HG03442 (cell line): ENCODE measurements around the gene CLPSL2.
"Not testable (repeated sequence)": the region's sequence is repeated elsewhere in the genome, so short reads cannot be mapped to it uniquely, and the experiment has no call there.

Source experiments
- ATAC-seq: cut with Tn5 transposase; IDR thresholded peaks from one replicate; pipeline ENCODE4 v1.9.1; 2021; ENCODE audit warnings: mild to moderate bottlenecking, moderate library complexity; ENCODE audit not compliant: unreplicated experiment

The CLPSL2 gene, protein sequence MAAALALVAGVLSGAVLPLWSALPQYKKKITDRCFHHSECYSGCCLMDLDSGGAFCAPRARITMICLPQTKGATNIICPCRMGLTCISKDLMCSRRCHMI

DNA sequence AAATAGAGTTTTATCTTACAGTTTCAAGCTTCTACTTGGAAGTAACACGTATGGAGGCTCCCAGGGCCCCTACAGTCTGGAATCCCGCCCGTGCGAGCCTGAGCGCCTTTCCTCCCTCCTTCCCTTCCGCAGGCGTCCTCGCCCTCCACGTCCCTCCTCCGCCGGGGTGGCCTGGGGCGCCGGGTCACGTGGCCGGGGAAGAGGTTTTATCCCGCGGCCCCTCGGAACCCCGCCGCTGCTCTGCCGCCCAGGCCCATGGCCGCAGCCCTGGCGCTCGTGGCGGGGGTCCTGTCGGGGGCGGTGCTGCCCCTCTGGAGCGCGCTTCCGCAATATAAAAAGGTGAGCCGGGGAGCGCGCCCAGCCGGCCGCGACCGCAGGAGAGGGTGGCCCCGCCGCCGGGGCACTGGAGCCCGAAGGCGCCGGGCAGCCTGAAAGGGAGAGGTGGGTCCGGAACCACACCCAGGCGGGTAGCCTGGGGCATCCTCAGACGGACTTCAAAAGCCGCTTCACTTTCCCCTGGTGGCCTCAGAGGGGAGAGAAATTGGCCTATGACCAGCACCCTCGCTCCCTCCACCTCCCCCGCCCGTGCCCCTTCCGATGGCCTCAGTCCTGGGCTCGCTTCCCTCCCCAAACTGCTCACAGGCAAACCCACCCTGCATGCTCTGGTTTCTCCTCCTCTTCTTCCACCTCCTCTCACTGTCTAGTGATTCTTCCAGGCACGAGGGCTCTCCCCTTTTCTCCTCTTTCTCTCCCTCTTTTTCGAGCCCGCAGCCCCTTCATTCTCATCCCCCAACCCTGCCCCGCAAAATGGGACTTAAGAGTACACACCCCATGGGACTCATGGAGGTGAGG, at the start of gene CLPSL2:
Gene CLPSL2, plus strand, starts transcription at position 235 of the 852 bp plus-strand sequence. Its CDS starts 21 bp downstream, at position 256.
- ATAC-seq, result no peak

DNA sequence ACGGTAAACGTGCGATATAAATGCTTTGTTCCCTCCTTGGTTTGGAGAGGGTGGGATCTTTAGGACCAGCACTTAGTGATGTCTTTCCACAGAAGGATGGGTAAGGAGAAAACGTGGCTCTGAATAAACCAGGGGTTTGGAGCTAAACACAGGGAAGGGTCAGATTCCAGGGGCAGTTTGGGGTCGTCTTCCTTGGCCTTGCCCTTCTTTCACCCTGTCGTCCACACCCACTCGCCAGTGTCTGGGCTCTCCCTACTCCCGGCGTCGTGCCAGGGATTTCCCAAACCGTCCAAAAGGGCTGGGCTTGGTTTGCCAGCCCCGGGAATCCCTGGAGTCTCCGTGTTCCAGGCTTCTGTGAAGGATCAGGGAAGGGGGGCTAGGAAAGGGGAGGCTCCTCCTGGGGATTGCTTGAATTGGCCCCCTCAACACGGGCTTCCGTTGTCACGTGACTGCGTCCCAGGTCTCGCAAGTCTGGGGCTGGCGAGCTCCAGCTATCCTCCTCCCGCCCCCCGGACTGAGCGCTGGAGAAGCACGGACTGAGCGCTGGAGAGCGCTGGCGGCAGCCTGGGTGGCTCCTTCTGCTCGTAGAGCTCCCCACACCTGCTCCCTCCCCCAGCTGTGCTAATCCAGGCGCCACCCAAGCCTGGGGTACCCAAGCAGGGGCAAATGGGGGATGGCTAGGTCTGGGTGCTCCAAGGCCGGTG, 49.0 kb upstream of the CLPSL2 start:
- ATAC-seq, result no peak

DNA sequence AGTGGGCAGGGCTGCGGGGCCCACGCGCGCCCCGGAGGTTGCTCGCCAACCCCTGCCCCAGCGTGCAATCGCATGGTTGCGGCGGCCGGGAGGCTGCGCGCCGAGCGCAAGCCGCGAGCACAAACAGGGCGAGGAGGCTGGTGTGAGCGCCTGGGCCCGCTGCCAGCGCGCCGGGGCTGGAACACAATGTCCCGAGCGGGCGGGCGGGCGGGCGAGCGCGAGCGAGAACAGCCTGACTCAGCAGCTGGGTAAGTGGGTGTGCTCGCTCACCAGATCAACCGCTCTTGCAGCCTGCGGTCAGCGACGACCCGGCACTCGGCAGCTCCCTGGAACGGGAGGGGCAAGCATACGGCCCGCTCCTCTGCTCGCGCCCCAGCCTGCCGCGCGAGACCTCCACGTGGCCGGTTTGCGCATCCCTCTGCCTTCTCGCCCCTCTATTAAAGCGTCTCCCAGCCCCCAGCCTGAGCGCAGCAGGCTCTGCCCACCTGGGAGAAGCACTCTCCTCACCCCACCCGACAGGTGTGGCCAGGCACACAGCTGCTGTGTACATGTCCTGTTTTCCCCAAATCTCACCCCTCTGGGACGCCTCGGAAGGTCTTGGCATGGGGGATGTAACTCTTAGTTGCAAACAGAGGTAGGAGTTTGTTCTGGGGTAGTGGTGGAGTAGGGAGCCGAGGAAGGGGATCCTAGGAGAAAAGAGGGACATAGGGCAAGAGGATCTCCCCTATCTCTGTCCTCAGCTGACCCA, 48.3 kb upstream of the CLPSL2 start:
- peak; percentile 33 for ATAC-seq

DNA sequence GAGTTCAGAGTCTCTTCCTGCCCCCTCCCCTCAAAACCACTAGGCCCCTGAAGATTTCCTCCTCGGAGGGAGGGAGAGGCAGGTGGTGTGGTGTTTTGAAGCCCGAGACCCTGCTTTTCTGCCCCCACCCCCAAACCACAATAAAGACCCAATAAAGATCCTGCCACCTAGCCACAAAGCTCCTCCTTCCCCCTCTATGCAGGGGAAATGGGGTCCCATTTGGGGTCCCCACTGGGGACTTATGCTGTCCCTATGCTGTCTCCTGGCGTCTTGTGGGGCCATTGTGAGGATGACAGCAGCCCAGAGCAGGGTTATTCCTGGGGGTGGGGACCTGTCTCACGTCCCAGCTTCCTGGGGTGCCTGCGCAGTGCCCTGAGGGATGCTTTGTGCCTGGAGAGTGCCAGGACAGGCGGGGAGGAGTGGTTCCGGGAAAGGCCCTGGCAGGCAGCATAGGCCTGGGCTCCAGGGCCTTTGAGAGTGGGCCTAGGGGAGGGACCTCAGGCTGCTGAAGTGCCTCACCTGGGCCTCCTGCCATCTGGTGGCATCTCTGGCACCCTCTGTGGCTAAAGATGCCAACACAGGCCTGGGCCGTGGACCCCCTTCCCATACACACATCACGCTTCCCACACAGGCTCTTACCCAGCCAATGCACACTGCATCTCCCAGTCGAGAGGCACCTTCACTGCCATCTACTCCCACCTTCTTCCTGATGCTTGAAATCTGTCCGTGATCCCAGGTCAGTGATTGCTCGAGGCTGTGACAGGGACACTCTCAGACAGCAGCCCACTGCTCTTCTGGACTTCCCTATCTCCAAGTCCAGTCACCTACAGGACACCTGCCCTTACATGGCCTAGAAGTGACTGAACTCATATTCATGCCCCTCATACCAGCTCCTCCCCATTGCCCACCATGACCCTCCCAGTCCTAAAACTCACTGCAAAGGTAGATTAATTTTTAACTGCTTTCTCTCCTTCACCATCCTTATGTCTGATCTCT, 47.4 kb upstream of the CLPSL2 start:
- no peak for ATAC-seq

DNA sequence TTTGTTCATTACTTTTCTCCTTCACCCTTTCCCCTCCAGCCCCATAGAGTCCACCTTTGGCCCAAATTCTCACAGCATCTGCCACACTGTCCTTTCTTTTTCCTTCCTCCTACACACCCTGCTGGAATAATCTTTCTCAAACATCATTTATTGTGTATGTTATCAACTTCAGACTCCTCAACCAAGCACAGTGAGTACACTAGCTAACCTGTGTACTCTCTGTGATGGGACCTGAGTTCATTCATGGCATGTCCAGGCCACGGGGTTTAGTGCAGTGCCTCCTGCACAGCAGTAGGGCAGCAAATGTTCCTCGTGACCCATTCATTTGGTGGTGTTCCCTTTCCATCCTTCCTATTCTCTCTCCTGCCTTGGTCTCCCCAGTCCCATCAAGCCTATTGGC, 46.7 kb upstream of the CLPSL2 start:
- ATAC-seq, result no peak

DNA sequence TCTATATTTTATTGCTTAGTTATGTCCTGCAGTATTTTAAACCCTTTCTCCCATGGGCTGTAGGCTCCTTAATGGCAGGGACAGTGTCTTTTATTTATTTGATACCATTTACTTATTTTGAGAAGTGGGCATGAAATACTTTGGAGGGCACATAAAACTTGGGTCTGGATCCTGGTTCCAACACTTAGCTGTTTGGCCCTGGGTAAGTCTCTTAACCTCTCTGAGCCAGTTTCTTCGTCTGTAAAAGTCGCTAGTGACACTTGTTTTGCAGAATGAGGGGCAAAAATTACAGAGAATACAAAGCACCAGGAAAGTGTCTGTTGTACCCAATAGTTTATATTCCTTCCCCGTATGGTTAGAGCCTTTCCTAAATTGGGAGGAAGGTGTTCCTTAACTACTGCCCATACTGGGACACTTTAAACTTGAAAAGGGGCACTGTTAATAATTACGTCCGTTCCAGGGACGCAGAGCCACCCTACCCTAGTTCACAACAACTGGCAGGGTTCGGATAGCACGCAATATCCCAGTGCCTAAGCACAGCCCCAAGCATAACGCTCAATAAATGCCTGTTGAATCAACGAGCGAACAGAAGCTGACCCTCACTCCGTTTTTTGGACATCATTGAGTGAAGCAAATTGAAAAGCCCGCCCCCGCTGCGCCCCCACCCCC, 45.5 kb upstream of the CLPSL2 start:
- no peak for ATAC-seq

DNA sequence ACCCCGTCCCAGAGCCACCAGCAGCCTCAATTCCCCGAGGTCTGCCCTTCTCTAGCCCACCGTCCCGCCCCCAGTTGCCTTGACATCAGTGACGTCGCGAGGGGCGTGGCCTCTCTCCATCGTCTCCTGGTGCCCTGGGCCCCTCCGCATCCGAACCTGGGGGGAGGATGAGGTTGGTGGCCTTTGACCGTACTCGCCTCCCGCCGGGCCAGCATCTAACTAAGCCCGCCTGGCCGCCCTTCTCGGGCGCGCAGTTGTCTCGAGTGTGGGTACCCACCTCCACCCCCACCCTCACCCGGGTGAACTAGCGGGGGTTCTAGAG, 45.0 kb upstream of the CLPSL2 start:
- ATAC-seq, result peak; percentile 50

DNA sequence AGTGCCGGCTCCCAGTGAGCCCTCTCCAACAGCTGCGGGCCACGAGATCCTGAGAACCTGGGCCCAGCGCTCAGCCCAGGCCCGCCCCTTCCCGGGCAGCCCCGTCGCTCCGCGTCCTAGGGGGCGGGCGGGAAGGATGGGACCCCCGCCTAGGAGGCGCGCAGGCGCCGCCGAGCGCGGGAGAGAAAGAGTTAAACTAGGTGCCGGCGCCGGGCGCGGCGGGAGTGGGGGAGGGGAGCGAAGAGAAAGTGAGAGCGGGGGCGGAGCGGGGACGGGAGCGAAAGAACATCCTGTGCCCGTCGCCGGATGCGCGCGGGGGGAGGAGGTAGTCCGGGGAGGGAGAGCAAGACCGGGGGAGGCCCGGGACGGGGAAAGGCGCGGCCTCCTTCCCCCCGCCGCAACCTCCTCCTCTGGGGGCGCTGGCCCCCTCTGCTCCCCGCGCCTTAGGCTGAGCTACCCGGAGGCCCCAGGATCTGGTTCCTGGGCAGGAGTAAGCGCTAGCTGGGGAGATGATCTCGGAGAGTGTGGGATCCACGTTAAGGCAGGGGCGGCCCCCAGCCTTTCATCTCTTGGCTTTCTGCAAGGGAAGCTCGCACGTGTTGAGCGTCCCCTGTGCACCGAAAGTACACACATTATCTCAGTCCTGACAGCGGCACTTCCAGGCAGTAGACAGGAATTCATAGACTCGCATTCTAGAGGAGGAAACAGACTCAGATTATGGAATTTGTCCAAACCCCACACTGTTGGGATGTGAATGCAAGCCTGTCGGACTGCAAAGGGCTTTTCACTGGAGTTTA, 44.5 kb upstream of the CLPSL2 start:
- ATAC-seq, result peak; percentile 34

DNA sequence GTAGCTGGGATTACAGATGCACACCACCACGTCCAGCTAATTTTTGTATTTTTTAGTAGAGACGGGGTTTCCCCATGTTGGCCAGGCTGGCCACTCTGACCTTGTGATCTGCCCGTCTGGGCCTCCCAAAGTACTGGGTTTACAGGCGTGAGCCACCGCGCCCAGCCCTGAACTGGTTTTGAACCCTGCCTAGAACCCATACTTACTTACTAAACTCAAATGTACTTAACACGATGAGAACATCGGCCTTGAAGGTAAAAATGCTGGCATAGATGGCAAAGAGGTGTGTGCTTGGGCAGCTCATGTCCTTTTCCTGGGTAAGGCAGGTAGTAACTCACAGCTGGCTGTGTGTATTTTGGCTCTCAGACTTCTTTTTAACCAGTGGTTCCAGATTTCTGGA, 42.8 kb upstream of the CLPSL2 start:
- no peak for ATAC-seq

DNA sequence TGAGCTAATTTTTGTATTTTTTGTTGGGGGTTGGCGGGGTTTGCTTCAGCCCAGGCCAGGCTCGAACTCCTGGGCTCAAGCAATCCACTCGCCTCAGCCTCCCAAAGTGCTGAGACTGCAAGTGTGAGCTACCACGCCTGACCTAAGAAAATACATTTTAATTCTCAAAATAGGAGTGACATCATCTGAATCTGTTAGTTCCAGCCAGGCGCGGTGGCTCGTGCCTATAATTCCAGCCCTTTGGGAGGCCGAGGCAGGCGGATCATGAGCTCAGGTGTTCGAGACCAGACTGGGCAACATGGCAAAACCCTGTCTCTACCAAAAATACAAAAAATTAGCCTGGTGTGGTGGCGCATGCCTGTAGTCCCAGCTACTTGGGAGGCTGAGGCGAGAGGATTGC, 42.1 kb upstream of the CLPSL2 start:
- not testable (repeated sequence) for ATAC-seq

DNA sequence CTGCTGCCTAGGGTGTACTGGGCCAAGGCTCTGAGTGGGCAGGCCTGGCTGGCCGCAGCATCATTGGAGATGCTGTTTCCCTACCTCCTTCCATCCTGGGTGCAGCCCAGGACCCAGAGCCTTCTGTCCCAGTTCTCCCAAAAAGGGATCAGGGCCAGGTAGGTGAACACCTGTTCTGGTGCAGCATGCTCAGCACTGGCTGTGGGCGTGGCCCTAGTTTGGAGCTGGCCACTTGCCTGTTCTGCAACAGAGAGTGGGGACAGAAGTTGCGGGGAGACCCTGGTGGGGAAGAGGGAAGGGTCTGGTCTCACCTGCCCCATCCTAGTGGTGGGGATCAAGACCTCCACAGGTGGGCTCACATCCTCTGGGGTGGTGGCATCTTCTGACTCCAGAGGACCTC, 40.9 kb upstream of the CLPSL2 start:
- ATAC-seq, result no peak

DNA sequence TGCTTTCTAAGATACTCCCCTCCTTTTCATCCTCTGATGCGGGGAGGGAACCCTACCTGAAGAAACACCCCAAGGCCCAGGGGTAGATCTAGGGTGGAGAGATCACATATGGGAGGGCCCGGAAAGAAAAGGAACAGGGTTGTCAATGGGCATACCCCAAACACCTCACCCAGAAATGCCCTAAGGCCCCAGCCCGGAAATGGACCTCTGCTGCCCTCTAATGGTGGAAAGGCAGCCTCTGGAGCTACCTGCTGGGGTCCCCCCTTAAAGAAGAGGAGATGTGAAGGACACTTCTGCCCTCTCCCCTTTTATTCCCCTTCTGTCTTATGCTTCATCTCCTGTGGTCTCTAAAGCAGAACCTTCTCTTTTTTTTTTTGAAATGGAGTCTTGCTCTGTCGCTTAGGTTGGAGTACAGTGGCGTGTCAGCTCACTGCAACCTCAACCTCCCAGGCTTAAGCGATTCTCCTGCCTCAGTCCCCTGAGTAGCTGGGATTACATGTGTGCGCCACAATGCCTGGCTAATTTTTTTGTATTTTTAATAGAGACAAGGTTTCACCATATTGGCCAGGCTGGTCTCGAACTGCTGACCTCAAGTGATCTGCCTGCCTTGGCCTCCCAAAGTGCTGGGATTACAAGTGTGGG, 40.0 kb upstream of the CLPSL2 start:
- ATAC-seq, result no peak

DNA sequence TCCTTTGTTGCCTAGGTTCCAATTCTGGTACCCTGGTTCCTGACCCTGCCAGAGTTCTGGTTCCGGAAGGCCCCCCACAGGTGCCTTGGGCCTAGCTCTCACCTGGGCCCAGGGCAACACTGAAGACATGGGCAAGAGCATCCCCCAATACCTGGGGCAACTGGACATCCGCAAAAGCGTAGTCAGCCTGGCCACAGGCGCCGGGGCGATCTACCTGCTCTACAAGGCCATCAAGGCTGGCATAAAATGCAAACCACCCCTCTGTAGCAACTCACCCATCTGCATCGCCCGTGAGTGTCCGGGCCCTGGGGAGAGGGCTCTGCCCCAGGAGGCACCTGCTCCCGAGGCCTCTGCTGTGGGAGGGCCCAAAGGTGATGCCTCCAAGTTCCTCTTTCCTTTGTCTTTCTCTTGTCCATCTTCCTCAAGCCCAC, 39.4 kb upstream of the CLPSL2 start, which contains the start of gene ARMC12:
Gene ARMC12, plus strand, starts transcription at position 51 of the 431 bp plus-strand sequence. Its CDS starts 77 bp downstream, at position 128.
- no peak for ATAC-seq

DNA sequence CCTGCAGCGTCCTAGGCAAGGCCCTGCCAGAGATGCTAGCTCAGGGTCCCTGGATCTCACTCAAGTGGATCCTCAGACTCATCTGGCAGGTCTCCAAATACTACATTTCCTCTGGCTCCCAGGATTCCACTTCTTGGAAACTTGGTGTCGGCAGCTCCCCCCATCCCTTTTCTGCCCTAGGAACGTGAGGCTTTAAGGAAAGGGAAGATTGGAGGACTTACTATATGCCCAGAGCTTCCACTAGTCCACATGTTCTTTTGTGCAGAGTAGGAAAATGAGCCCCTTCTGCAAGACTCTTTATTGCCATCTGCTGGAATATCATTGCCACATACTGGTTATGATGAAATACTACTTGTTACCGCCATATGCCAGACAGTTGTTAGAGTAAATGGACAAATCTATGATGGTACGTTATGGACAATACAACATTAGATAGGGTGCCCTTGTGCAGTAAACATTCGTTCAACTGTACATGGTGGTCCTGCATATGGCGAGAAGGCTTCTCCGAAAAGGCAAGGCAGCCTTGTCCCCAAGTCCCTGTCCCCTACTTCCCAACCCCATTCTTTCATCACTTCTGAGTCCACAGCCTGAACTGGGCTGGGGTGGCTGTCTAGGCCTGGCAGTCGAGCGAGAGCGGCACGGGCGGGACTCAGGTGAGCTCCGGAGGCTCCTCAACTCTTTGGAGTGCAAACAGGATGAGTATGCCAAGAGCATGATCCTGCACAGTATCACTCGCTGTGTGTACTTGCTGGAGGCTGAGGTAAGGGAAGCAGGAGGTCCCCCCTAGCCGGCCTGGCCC, 38.8 kb upstream of the CLPSL2 start:
- no peak for ATAC-seq

DNA sequence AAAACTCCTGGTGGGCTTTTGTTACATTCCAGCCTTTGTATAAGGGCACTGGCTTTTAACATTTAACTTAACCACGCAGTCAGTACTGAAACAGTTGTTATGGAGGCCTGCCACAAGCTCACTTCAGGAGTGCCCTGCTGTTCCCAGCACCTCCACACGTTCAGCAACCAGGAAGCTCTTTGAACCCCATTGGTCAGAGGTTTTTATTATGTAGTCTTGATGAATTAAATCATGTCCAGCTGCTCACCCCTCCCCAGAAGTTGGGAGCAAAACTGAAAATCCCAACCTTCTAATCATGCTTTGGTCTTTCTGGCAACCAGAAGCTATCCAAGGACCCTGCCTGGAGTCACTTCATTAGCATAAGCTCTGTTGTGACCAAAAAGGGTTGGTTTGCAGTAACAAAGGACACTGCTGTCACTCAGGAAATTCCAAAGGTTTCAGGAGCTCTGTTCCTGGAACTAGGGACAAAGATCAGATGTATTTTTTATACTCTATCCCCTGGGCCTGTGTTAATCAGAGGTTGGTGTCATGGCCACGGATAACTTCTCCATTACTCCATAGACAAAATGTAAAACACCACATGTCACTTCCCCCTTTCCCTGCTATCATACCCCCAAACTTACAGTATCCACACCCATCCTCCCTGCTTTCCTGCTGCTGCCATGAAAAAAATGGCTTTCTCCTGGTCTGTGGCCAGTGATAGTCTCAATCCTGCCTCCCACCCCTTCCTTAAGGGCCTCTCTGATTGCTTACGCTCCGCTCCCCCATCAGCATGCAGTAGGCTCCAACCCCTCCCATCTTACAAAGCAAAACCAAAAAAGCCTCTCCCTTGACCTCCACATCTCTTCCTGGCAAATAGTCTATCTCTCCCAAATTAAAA, 36.5 kb upstream of the CLPSL2 start:
- ATAC-seq, result no peak

DNA sequence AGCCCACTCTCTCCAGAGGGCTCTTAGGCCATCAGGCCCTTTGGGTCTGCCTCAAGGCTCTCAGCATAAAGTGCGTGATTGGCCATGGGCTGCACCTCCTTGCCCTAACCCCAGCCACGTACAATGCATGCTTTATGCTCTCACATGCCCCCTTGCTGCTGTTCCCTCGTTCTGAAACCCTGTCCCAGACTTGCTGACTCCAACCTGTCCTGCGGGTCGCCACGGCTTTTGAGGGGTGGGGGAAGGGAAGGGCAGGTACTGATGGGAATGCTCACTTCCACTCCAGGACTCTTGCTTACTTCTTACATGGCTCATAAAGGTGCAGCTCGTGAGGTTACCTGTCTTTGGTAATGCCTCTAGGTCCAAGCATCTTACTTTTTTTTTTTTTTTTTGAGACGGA, 33.6 kb upstream of the CLPSL2 start:
- no peak for ATAC-seq
